Activated T-cell treated with anti-CD3 and anti-CD28 coated beads for 48 hours (primary cell): ENCODE results near the gene IGFBP2.

Experiments
- DNase-seq: peaks from one replicate; pipeline ENCODE4 v3.0.0-alpha.2; 2020; ENCODE audit warnings: low read depth

IGFBP2 gene

DNA sequence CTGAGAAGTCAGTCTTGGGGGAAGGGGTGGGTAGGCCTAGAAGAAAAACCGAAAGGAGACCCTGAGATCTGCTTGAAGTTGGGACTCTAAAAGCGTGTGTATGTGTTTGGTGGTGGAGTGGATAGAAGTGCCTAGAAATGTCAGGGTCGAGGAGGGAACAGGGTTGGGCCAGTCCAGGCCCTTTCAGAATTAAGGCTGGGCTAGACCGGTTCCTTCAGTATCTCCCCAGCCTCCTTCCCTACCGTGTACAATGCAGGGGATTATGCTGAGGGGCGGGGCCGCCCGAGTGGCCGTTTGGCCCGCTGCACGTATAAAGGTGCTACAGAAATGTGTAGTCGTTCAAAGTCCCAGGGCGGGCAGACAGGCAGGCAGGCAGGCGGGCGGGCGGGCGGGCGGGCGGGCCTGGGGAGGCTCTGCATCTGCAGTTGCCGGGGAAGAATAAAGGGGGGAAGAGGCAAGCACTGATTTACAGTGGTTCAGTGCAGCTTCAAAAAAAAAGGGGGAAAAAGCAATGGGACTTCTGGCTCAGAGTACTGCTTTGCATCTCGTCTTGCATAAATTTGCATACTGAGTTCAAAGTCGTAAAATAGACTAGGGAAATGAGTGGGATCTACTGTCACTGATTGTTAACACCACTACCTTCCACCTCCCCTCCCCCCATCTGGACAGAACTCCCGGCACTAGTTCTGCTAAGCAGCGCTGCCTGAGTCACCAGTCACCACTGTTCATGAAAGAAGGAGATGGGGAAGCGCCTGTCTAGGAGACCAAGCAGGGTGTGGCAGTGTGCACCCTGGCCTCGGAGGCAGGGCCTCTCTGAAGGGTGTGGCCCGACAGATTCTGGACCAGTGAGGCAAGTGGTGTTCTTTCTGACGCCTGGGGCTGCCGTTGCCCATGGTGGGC, 3.6 kb downstream of the IGFBP2 start:
- DNase-seq, result no peak

- DNase-seq, result no peak
Observed at GRCh38 chr2:216637472-216637871, 4.3 kb downstream of the IGFBP2 start.

DNA sequence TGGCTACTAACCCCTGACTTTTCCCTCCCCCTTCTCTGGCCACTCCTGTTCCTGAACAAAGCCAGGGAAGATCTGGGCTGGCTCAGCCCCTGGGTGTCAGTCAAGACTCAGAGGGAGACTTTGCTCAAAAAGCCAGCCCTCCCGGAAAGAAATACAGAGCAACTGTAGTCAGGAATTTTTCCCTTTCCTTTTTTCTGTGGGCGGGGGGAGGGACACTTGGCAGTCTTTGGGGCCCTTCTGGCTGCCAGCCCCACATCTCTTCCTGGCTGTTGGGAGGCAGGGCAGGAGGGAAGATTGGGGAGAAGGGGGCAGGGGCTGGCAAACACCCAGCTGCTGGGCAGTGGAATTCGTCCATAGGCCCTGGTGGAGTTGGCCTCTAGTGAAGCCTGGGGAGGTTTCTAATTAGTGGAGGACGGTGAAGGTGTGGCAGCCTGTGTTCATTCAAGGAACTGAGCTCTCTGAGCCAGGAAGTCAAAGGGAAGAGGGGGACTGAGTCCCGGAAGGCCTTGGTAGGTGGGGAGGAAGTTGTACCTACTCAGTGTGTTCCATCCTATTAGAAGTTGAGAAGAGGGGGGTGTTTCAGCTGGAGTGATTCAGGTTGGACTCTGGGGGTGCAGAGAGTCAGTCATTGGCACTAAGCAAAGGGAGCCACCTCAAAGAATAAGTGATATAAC, 10.9 kb downstream of the IGFBP2 start:
- DNase-seq, result no peak

DNA sequence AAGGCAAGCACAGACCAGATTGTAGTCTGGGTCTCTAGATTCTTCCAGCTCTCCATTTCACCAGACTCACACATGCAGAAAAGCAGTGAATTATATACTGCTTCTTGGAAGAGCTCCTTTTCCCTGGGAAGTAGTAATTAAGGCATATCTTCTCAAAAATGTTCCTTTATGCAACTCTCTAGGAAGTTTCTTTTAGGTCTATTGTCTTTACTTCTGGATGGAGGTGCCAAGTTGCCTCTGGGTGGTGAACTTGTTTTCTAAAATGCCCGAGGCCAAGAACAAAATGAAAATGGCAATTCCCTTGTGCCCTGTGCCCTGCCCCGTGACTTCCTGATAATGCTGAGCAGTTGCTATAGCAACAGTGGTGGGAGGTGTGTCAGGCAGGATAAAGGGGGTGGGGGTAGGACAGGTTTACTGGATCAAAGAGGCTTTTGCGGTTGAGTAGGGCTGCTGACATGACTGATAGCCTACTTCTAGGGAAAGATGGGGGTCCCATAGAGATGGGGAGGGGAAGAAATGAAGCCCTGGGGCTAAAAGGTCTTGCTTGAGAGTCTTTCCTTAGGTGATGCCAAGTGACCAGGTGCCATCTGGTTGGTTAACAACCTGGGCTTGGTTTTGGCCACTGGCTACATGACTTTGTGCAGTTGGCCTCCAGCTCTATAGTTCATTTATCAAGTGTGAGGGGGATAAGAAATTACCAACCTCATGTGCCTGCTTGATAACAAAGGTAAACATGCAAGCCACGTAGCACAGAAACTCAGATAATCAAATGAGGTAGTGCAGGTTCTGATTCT, 11.8 kb downstream of the IGFBP2 start:
- no peak for DNase-seq

- DNase-seq, result no peak
Observed at GRCh38 chr2:216645636-216645950, 12.4 kb downstream of the IGFBP2 start.

- no peak for DNase-seq
Observed at GRCh38 chr2:216646116-216646515, 12.9 kb downstream of the IGFBP2 start.

- no peak for DNase-seq
Observed at GRCh38 chr2:216648105-216648504, 14.9 kb downstream of the IGFBP2 start.

DNA sequence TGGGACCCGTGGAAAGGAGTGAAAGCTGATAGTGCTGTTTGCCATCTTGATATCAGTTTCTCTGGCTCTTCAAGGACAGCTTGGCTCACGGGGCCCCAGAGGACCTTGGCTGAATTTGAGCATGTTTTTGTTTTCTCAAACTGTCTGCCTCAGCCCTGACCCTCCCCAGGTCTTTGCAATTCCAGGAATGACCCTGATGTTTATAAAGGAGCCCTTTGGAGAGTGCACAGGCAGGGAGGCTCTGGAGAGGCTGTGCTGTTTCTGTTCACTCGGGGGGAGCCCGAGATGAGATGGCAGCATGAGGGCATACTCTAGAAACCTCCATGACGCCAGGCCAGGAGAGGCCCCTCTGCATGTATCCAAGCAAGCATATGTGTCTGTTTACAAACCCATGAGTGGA, 16.4 kb downstream of the IGFBP2 start:
- DNase-seq, result no peak

GRCh38 chr2:216650626-216651257, 17.5 kb downstream of the IGFBP2 start:
- DNase-seq, result no peak

GRCh38 chr2:216651351-216651881, 18.2 kb downstream of the IGFBP2 start:
- DNase-seq, result no peak

- no peak for DNase-seq
Observed at GRCh38 chr2:216652566-216652965, 19.3 kb downstream of the IGFBP2 start.

- no peak for DNase-seq
Observed at GRCh38 chr2:216653093-216653799, 20.0 kb downstream of the IGFBP2 start.

- DNase-seq, result no peak
Observed at GRCh38 chr2:216653931-216654365, 20.7 kb downstream of the IGFBP2 start.

GRCh38 chr2:216654528-216655052, 21.4 kb downstream of the IGFBP2 start:
- no peak for DNase-seq

GRCh38 chr2:216657086-216657855, 24.1 kb downstream of the IGFBP2 start:
- no peak for DNase-seq

DNA sequence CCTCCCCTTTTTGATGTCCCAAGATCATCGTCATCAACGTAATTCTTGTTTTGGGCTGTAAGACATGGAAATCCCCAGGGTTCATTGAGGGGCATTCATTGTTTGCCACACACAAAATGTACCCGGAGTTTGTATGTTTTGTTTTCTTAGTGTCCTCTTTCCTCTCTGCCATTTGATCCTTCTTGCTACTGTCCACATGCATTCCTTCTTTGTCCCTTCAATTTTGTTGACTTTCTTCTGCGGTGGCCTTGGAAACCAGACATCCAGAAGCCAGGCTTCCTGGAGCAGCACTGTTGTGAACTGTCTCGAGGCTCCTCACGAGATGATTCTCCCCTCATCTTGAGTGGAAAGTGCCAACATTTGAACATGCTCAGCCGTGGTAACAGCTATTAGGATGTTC, 24.8 kb downstream of the IGFBP2 start:
- DNase-seq, result no peak

DNA sequence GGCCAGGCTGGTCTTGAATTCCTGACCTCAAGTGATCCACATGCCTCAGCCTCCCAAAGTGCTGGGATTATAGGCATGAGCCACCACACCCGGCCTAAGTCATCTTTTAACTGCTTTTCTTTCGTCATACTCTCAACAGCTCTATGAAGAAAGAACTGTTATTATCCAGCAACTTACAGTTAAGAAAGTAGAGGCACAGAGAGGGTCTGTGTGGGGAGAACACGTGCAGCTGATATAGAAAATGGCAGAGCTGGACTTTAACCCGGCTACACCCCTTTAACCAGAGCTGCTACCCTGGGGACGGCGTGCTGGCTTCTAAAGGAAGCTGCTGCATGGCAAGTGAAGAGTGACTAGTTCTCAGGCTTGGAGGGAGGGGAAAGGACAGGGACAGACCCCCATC, 25.5 kb downstream of the IGFBP2 start:
- no peak for DNase-seq

DNA sequence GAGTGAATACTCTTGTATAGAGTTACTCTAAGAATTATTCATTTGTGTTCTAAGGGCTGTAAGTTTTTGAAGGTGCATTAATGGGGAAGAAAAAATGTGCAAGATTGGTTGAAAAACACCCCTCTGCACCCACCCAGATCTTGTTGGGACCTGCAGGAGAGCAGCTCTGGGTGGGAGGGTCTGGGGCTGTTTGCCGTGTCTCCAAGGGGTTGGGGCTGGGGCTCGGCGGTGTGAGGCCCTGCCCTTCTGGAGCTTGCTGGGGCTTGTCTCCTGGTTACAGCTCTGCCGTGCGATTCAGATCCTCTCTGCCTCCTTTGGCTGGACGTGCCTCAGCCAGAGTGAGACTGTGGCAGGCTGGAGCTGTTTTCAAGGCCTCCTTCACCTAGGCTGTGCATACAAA, 26.1 kb downstream of the IGFBP2 start:
- no peak for DNase-seq

DNA sequence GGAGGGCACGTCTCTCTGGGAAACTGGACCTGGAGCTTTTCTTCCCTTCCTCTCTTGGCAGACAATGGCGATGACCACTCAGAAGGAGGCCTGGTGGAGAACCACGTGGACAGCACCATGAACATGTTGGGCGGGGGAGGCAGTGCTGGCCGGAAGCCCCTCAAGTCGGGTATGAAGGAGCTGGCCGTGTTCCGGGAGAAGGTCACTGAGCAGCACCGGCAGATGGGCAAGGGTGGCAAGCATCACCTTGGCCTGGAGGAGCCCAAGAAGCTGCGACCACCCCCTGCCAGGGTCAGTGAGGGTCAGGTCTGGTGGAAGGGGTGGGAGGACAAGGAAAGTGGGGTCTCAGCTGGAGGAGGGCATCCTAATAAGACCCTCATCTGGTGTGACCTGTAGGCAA, 27.3 kb downstream of the IGFBP2 start:
- no peak for DNase-seq

- DNase-seq, result no peak
Observed at GRCh38 chr2:216661051-216661450, 27.8 kb downstream of the IGFBP2 start.
